SK-N-MC (cell line): ENCODE measurements around the gene DLGAP1.

ENCODE experiments used
- DNase-seq: peaks from one replicate; pipeline ENCODE4 v3.0.0-alpha.2; 2011; ENCODE audit warnings: low read depth, low spot score
- H3K27ac ChIP-seq: fragments of 200-600 bp; sonication (generic); 2 replicates; pipeline ENCODE4 v1.5.1; 2016; ENCODE audit warnings: mixed run types
- H3K36me3 ChIP-seq: fragments of 200-600 bp; sonication (generic); 2 replicates; pipeline ENCODE4 v1.6.1; 2017; ENCODE audit warnings: antibody characterized with exemption, low read length, mixed read lengths; ENCODE audit not compliant: insufficient read depth
- H3K4me3 ChIP-seq: fragments of 200-600 bp; sonication (generic); 2 replicates; pipeline ENCODE4 v1.5.1; 2016
- H3K9ac ChIP-seq: fragments of 200-600 bp; sonication (generic); 2 replicates; pipeline ENCODE4 v1.8.0; 2017; ENCODE audit warnings: mixed run types, mixed read lengths; ENCODE audit not compliant: insufficient read length
- H3K9me3 ChIP-seq: fragments of 200-600 bp; sonication (generic); 2 replicates; pipeline ENCODE4 v1.6.1; 2017; ENCODE audit warnings: low read depth, mild to moderate bottlenecking, antibody characterized with exemption, low read length, moderate library complexity, mixed read lengths
- EZH2 ChIP-seq: fragments of 200-600 bp; sonication (generic); IDR thresholded peaks from one replicate; pipeline ENCODE4 v1.6.1; 2017; ENCODE audit warnings: antibody characterized with exemption
- FOXP2 ChIP-seq: optimal IDR thresholded peaks from 2 replicates; pipeline ENCODE3; 2011; ENCODE audit warnings: mild to moderate bottlenecking, moderate library complexity; ENCODE audit not compliant: insufficient read depth; ENCODE audit errors: extremely low read length, control extremely low read depth
- POLR2AphosphoS5 ChIP-seq: IDR thresholded peaks from 2 replicates; pipeline ENCODE4 v1.6.1; 2012; ENCODE audit warnings: mild to moderate bottlenecking, low read depth, low read length, borderline replicate concordance

DLGAP1 gene

DNA sequence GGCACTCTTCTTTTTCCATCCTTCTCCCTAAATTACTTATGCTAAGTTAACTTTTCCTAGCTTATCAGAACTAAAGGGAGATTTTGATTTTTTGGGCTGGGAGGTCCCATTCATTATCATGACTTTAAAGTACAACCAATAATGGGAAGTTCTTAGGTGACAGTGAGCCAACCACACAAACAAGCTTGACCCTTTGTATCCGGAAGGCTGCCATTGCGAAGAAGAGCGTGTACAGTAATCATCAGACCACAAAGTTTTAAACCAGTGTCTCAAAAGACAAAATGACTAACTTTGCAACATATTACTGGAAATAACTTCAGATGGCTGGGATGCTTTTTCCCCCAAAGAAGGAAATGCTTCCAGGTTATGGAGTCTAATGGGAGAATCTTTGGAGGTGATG is 707.0 kb downstream of the DLGAP1 start:
- H3K4me3 ChIP-seq = no peak overlapping the region
- TF ChIP-seq EZH2 = no peak
- no peak for TF ChIP-seq POLR2AphosphoS5
- no peak for TF ChIP-seq FOXP2
- H3K9ac ChIP-seq = no peak overlapping the region
- no peak overlapping the region for H3K27ac ChIP-seq
- H3K9me3 ChIP-seq = no peaks in the 10 kb centered on the region
- no peak for DNase-seq
- no peaks in the 10 kb centered on the region for H3K36me3 ChIP-seq

DNA sequence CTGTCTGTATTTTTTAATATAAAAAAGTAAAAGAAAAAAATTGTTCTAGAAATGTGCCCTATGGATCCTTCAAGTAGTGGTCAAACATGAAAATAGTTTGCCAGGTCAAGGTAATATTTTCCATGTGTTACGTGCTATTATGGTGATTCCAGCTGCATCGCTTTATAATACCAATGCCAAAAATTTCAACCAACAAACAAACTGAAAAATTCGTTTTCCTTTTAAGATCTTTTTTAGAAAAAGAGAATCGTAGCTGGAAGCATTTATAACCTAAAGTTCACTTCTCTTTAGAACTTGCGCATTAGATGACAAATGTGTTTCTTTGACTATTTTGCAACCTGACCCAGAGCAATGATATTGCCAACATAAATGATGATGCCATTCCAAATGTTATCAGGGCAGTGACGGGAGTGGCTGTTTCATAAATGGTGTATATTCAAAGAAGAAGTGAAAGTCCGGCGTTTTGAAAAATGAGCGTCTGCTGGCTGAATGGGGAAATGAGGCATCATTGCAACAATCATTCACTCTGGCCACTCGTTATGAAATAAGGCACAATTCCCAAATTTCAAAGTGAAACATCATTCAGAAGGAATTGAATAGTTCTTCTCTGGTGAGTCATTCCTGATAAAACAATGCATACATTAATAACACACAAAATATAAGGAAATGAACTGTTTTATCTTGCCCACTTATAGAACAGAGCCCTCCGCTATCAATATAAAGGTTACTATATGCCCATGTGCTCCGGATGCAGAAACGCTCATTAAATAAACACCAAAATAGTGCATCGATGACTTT is 707.7 kb downstream of the DLGAP1 start:
- DNase-seq = no peak
- H3K9ac ChIP-seq = no peak overlapping the region
- no peak overlapping the region for H3K4me3 ChIP-seq
- H3K9me3 ChIP-seq = no peaks in the 10 kb centered on the region
- TF ChIP-seq FOXP2 (no peak), EZH2 (no peak), POLR2AphosphoS5 (no peak)
- no peak overlapping the region for H3K27ac ChIP-seq
- no peaks in the 10 kb centered on the region for H3K36me3 ChIP-seq

GRCh38 chr18:3742541-3742940 is 712.6 kb downstream of the DLGAP1 start:
- H3K4me3 ChIP-seq = no peak overlapping the region
- H3K9me3 ChIP-seq = no peaks in the 10 kb centered on the region
- peak; percentile 91 for DNase-seq
- no peak overlapping the region for H3K9ac ChIP-seq
- 0 out of 2 replicates have a peak overlapping the region, but pooled peaks have one; percentile 44 for H3K27ac ChIP-seq
- no peak for TF ChIP-seq EZH2
- no peak; the same call in 1 of the 2 replicates for TF ChIP-seq POLR2AphosphoS5
- no peak for TF ChIP-seq FOXP2
- H3K36me3 ChIP-seq = no peaks in the 10 kb centered on the region

DNA sequence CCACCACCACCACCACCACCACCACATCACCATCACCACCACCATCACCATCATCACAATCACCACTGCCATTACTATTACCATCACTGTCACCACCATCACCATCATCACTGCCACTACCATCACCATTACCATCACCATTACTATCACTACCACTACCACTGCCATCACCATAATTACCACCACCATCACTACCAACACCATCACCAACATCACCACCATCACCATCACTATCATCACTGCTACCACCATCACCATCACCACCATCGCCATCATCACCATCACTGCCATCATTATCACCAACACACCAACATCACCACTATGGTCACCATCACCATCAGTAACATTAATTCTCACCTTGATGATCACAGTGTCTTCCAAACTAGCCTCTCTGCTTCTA is 713.8 kb downstream of the DLGAP1 start:
- Histone ChIP-seq H3K9me3 (no peaks in the 10 kb centered on the region), H3K9ac (no peak overlapping the region), H3K4me3 (no peak overlapping the region), H3K27ac (no peak overlapping the region), H3K36me3 (no peaks in the 10 kb centered on the region)
- TF ChIP-seq FOXP2 = no peak
- no peak for TF ChIP-seq EZH2
- no peak for TF ChIP-seq POLR2AphosphoS5
- no peak for DNase-seq

DNA sequence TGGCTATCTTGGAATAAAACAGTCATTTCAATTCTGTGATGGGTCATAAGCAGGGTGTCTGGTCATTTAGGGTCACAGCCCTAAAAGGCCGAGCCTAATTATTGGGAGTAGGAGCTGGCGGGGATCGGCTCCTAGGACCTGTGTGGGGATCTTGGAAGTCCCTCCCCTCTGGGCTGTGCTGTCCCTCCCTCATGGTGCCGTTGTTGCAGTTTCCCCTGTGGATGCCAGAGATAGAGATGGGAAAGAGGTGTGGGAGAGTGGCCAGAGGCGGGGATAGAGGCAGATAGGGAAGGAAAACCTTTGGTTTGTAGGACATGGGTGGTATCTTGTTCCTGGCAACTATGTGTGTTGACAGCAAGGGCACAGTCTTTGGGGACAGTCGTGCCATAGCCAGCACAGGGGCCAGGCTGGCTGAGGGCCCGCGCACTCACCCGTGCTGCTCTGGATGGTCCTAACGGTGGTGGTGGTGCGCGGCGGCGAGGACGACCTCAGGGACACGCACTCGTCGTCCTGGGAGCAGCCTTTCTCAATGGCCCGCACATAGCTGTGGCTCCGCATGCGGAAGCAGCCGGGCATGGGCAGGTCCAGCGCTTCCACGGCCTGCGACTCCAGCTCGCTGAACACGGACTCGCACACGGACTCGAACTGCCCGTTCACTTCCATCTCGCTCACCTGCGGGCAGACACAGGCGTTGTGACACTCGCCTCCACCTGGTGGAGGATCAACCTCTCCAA is 726.2 kb downstream of the DLGAP1 start:
- TF ChIP-seq EZH2 = no peak
- no peak for TF ChIP-seq POLR2AphosphoS5
- no peak for TF ChIP-seq FOXP2
- H3K9me3 ChIP-seq = no peaks in the 10 kb centered on the region
- no peak overlapping the region for H3K27ac ChIP-seq
- H3K9ac ChIP-seq = no peak overlapping the region
- no peak overlapping the region for H3K4me3 ChIP-seq
- no peaks in the 10 kb centered on the region for H3K36me3 ChIP-seq
- DNase-seq = no peak

DNA sequence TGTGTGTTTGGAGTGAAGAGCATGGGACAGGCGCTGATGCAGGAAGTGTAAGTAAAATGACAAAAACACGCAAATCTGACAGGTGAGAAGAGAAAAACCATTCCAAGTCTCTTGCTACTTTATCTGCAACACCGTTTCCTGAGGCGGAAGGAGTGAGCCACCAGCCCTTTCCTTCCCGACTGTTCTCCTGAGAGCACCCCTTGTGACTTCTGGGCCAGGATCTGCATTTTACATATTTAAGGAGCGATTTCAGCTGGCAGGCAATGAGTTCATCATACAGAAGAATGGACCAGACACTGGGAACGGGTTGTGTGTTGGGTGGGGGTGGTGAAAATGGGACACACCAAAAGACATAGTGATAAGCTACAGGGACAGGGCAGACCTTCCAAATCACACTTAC is 727.8 kb downstream of the DLGAP1 start:
- H3K9me3 ChIP-seq = no peaks in the 10 kb centered on the region
- TF ChIP-seq EZH2 = no peak
- TF ChIP-seq FOXP2 = no peak
- TF ChIP-seq POLR2AphosphoS5 = no peak
- H3K36me3 ChIP-seq = no peaks in the 10 kb centered on the region
- H3K27ac ChIP-seq = no peak overlapping the region
- no peak overlapping the region for H3K4me3 ChIP-seq
- no peak for DNase-seq
- no peak overlapping the region for H3K9ac ChIP-seq

- Histone ChIP-seq H3K9me3 (no peaks in the 10 kb centered on the region), H3K4me3 (no peak overlapping the region), H3K27ac (no peak overlapping the region), H3K36me3 (no peaks in the 10 kb centered on the region), H3K9ac (no peak overlapping the region)
- DNase-seq = no peak
- TF ChIP-seq FOXP2 = no peak
- TF ChIP-seq EZH2 = no peak
- TF ChIP-seq POLR2AphosphoS5 = no peak
These were observed 728.7 kb downstream of the DLGAP1 start for GRCh38 chr18:3726238-3726951.

- no peaks in the 10 kb centered on the region for H3K36me3 ChIP-seq
- H3K9me3 ChIP-seq = no peaks in the 10 kb centered on the region
- no peak for TF ChIP-seq EZH2
- TF ChIP-seq FOXP2 = no peak
- no peak for TF ChIP-seq POLR2AphosphoS5
- DNase-seq = no peak
- H3K9ac ChIP-seq = no peak overlapping the region
- H3K27ac ChIP-seq = no peak overlapping the region
- no peak overlapping the region for H3K4me3 ChIP-seq
These were observed 730.0 kb downstream of the DLGAP1 start for GRCh38 chr18:3725115-3725514.
